SJCRH30 (cell line): ENCODE data around the gene ARMH4. TPM values are rescaled to one million over a fixed set of nuclear protein-coding genes. Genes with fewer than 3 reads are reported as not detected.

Source experiments
- DNase-seq, 2 experiments: peaks; one replicate each; pipeline ENCODE4 v3.0.0-alpha.2; 2015 to 2020
- H3K27ac ChIP-seq: fragments of 250-450 bp; sonication (Bioruptor Pico); 2 replicates; pipeline ENCODE4 v1.5.1; 2020; ENCODE audit warnings: mild to moderate bottlenecking, moderate library complexity
- H3K27me3 ChIP-seq: fragments of 250-450 bp; sonication (Bioruptor Pico); 2 replicates; pipeline ENCODE4 v1.5.1; 2020; ENCODE audit warnings: mild to moderate bottlenecking, moderate library complexity
- H3K36me3 ChIP-seq: fragments of 250-450 bp; sonication (Bioruptor Pico); 2 replicates; pipeline ENCODE4 v1.5.1; 2020; ENCODE audit warnings: mild to moderate bottlenecking, moderate library complexity
- H3K4me1 ChIP-seq: fragments of 250-450 bp; sonication (Bioruptor Pico); 2 replicates; pipeline ENCODE4 v1.5.1; 2020; ENCODE audit warnings: mild to moderate bottlenecking, moderate library complexity
- H3K4me3 ChIP-seq: fragments of 250-450 bp; sonication (Bioruptor Pico); 2 replicates; pipeline ENCODE4 v1.5.1; 2020; ENCODE audit warnings: mild to moderate bottlenecking, moderate library complexity
- H3K9me3 ChIP-seq: fragments of 250-450 bp; sonication (Bioruptor Pico); replicated peaks from 2 replicates; pipeline ENCODE4 v1.5.1; 2020; ENCODE audit warnings: mild to moderate bottlenecking, moderate library complexity
- total RNA-seq: library from RNA; depleted of rRNA; stranded (reverse); fragments of >200 nt; shearing (Covaris generic); gene quantifications from 2 replicates; pipeline ENCODE4 v1.2.3, GENCODE V29; 2014

The ARMH4 gene
- total RNA-seq, 1 experiment from 2014 or later: 0.45 TPM

GRCh38 chr14:58099682-58100081, 52.3 kb downstream of the ARMH4 start:
- H3K4me1 ChIP-seq: peaks cover 36% of the 10 kb centered on the region
- no peaks in the 10 kb centered on the region for H3K36me3 ChIP-seq
- no peak overlapping the region for H3K27ac ChIP-seq
- H3K4me3 ChIP-seq: no peak overlapping the region
- no peaks in the 10 kb centered on the region for H3K9me3 ChIP-seq
- no peak for DNase-seq
- H3K27me3 ChIP-seq: no peaks in the 10 kb centered on the region

- no peaks in the 10 kb centered on the region for H3K36me3 ChIP-seq
- H3K4me1 ChIP-seq: peaks cover 28% of the 10 kb centered on the region
- H3K9me3 ChIP-seq: no peaks in the 10 kb centered on the region
- no peak overlapping the region for H3K27ac ChIP-seq
- H3K4me3 ChIP-seq: no peak overlapping the region
- peak; percentile 9 to 40 for DNase-seq
- H3K27me3 ChIP-seq: no peaks in the 10 kb centered on the region
These were observed 53.5 kb downstream of the ARMH4 start for GRCh38 chr14:58098507-58098906.

- Histone ChIP-seq H3K36me3 (no peaks in the 10 kb centered on the region), H3K27me3 (no peaks in the 10 kb centered on the region), H3K27ac (no peak overlapping the region), H3K9me3 (no peaks in the 10 kb centered on the region), H3K4me1 (peaks cover 28% of the 10 kb centered on the region), H3K4me3 (no peak overlapping the region)
- DNase-seq: no peak
These were observed 55.3 kb downstream of the ARMH4 start for GRCh38 chr14:58096731-58097130.

- Histone ChIP-seq H3K4me1 (no peaks in the 10 kb centered on the region), H3K4me3 (no peak overlapping the region), H3K27ac (no peak overlapping the region), H3K9me3 (no peaks in the 10 kb centered on the region), H3K36me3 (no peaks in the 10 kb centered on the region), H3K27me3 (no peaks in the 10 kb centered on the region)
- DNase-seq: no peak
These were observed 60.0 kb downstream of the ARMH4 start for GRCh38 chr14:58091883-58092630.

- H3K9me3 ChIP-seq: no peaks in the 10 kb centered on the region
- H3K4me3 ChIP-seq: no peak overlapping the region
- H3K4me1 ChIP-seq: no peaks in the 10 kb centered on the region
These were observed 62.4 kb downstream of the ARMH4 start for GRCh38 chr14:58089612-58090011.

GRCh38 chr14:58088961-58089360, 63.1 kb downstream of the ARMH4 start:
- H3K27me3 ChIP-seq: no peaks in the 10 kb centered on the region
- H3K4me3 ChIP-seq: no peak overlapping the region
- no peaks in the 10 kb centered on the region for H3K4me1 ChIP-seq
- H3K36me3 ChIP-seq: no peaks in the 10 kb centered on the region
- DNase-seq: no peak
- no peak overlapping the region for H3K27ac ChIP-seq
- no peaks in the 10 kb centered on the region for H3K9me3 ChIP-seq

More at GRCh38 chr14:58089612-58090011, 62.4 kb downstream of the ARMH4 start:
- Histone ChIP-seq H3K27me3 (no peaks in the 10 kb centered on the region), H3K27ac (no peak overlapping the region), H3K36me3 (no peaks in the 10 kb centered on the region)
- DNase-seq: no peak

GRCh38 chr14:58085877-58086276, 66.1 kb downstream of the ARMH4 start:
- Histone ChIP-seq H3K4me3 (no peak overlapping the region), H3K4me1 (peaks cover 5% of the 10 kb centered on the region; the same call in 1 of the 2 replicates)

GRCh38 chr14:58082491-58083098, 69.4 kb downstream of the ARMH4 start:
- DNase-seq: peak; percentile 14 to 29
- H3K36me3 ChIP-seq: no peaks in the 10 kb centered on the region
- H3K4me1 ChIP-seq: peaks cover 15% of the 10 kb centered on the region
- H3K4me3 ChIP-seq: no peak overlapping the region
- no peaks in the 10 kb centered on the region for H3K9me3 ChIP-seq
- no peaks in the 10 kb centered on the region for H3K27me3 ChIP-seq
- 0 out of 2 replicates have a peak overlapping the region, but pooled peaks have one; percentile 15 for H3K27ac ChIP-seq

More at GRCh38 chr14:58085877-58086276, 66.1 kb downstream of the ARMH4 start:
- Histone ChIP-seq H3K36me3 (no peaks in the 10 kb centered on the region), H3K27me3 (no peaks in the 10 kb centered on the region), H3K9me3 (no peaks in the 10 kb centered on the region), H3K27ac (no peak overlapping the region)
- no peak for DNase-seq

- Histone ChIP-seq H3K27me3 (no peaks in the 10 kb centered on the region), H3K4me3 (no peak overlapping the region), H3K36me3 (no peaks in the 10 kb centered on the region), H3K9me3 (no peaks in the 10 kb centered on the region), H3K4me1 (peaks cover 16% of the 10 kb centered on the region), H3K27ac (0 out of 2 replicates have a peak overlapping the region, but pooled peaks have one; percentile 15)
- no peak for DNase-seq
These were observed 70.0 kb downstream of the ARMH4 start for GRCh38 chr14:58082011-58082410.

- H3K4me3 ChIP-seq: no peak overlapping the region
- H3K9me3 ChIP-seq: no peaks in the 10 kb centered on the region
- DNase-seq: no peak
- H3K4me1 ChIP-seq: peaks cover 16% of the 10 kb centered on the region
- no peaks in the 10 kb centered on the region for H3K27me3 ChIP-seq
- peak overlapping the region; percentile 54; the same call in 1 of the 2 replicates for H3K27ac ChIP-seq
- H3K36me3 ChIP-seq: no peaks in the 10 kb centered on the region
These were observed 73.5 kb downstream of the ARMH4 start for GRCh38 chr14:58078471-58078870.

GRCh38 chr14:58078068-58078467, 73.9 kb downstream of the ARMH4 start:
- H3K27ac ChIP-seq: peak overlapping the region; percentile 54
- H3K9me3 ChIP-seq: no peaks in the 10 kb centered on the region
- no peak overlapping the region for H3K4me3 ChIP-seq
- H3K27me3 ChIP-seq: no peaks in the 10 kb centered on the region
- peak; percentile 38 to 48 for DNase-seq
- no peaks in the 10 kb centered on the region for H3K36me3 ChIP-seq
- peaks cover 16% of the 10 kb centered on the region for H3K4me1 ChIP-seq

GRCh38 chr14:58077621-58078020, 74.4 kb downstream of the ARMH4 start:
- H3K27ac ChIP-seq: peak overlapping the region; percentile 54
- DNase-seq: no peak
- no peaks in the 10 kb centered on the region for H3K9me3 ChIP-seq
- H3K27me3 ChIP-seq: no peaks in the 10 kb centered on the region
- peaks cover 16% of the 10 kb centered on the region for H3K4me1 ChIP-seq
- no peaks in the 10 kb centered on the region for H3K36me3 ChIP-seq
- H3K4me3 ChIP-seq: no peak overlapping the region

- Histone ChIP-seq H3K36me3 (no peaks in the 10 kb centered on the region), H3K9me3 (no peaks in the 10 kb centered on the region), H3K4me1 (peaks cover 8% of the 10 kb centered on the region), H3K27me3 (no peaks in the 10 kb centered on the region), H3K27ac (no peak overlapping the region), H3K4me3 (no peak overlapping the region)
- no peak for DNase-seq
These were observed 78.5 kb downstream of the ARMH4 start for GRCh38 chr14:58073516-58073915.

- H3K9me3 ChIP-seq: no peaks in the 10 kb centered on the region
- no peak overlapping the region for H3K27ac ChIP-seq
- H3K36me3 ChIP-seq: no peaks in the 10 kb centered on the region
- no peak overlapping the region for H3K4me3 ChIP-seq
- H3K4me1 ChIP-seq: no peaks in the 10 kb centered on the region; the same call in 1 of the 2 replicates
- peak; percentile 49 to 76 for DNase-seq
- H3K27me3 ChIP-seq: no peaks in the 10 kb centered on the region
These were observed 79.5 kb downstream of the ARMH4 start for GRCh38 chr14:58072288-58073071.

GRCh38 chr14:58071341-58071740, 80.7 kb downstream of the ARMH4 start:
- no peak overlapping the region for H3K27ac ChIP-seq
- no peaks in the 10 kb centered on the region for H3K4me1 ChIP-seq

More at GRCh38 chr14:58071341-58071740, 80.7 kb downstream of the ARMH4 start:
- DNase-seq: no peak
- H3K36me3 ChIP-seq: no peaks in the 10 kb centered on the region
- H3K4me3 ChIP-seq: no peak overlapping the region
- no peaks in the 10 kb centered on the region for H3K9me3 ChIP-seq
- no peaks in the 10 kb centered on the region for H3K27me3 ChIP-seq
